HG03135 (cell line): ENCODE measurements around the gene CDK10.

Source experiments
- ATAC-seq: cut with Tn5 transposase; IDR thresholded peaks from one replicate; pipeline ENCODE4 v1.9.1; 2021; ENCODE audit warnings: mild to moderate bottlenecking, moderate library complexity; ENCODE audit not compliant: unreplicated experiment

CDK10 gene

DNA sequence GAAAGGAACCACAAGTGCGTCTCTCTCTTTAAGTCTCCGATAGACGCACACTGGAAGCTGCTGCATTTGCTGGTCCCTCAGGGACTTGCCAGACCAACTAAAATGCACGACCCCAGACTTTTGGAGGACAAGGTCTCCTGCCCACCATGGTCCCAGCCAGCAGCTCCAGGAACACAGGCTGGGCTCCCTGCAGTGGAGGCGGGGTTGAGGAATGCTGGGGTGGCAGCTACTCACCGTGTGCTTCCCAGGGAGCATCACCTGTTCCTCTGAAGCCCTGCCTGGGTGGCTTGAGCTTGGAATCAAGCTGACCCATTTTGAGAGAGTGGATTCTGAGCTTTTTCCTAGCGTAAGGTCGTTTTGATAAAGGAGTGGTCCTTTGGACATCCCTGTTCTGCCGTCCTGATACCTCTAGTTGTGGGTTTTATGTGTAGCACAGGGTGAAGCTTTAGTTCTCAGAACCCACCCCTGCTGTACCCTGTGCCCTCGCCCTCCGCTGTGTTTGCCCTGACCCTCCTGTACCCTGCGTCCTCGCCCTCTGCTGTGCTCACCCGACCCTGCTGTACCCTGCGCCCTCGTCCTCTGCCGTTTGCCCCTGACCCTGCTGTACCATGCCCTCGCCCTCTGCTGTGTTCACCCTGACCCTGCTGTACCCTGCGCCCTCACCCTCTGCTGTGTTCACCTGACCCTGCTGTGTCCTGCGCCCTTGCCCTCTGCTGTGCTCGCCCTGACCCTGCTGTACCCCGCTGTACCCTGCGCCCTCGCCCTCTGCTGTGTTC, 45.8 kb downstream of the CDK10 start:
- ATAC-seq, result no peak

GRCh38 chr16:89732918-89733242, 46.4 kb downstream of the CDK10 start:
- no peak for ATAC-seq

DNA sequence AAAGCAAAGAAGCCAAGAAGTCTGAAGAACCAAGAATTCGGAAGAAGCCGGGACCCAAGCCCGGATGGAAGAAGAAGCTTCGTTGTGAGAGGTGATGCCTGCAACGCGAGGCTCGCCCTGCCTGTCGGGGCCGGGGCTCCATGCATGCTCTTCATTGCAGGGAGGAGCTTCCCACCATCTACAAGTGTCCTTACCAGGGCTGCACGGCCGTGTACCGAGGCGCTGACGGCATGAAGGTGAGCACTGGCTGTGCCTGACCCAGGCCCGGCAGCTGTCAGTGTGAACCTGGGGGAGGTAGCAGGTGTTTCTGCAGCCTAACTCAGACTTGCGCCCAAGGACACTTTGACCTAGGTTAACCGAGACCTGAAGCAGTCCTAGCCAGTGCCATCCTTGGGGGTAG, 46.8 kb downstream of the CDK10 start:
- ATAC-seq, result no peak

- no peak for ATAC-seq
Measured at GRCh38 chr16:89733792-89734191, 47.3 kb downstream of the CDK10 start.

DNA sequence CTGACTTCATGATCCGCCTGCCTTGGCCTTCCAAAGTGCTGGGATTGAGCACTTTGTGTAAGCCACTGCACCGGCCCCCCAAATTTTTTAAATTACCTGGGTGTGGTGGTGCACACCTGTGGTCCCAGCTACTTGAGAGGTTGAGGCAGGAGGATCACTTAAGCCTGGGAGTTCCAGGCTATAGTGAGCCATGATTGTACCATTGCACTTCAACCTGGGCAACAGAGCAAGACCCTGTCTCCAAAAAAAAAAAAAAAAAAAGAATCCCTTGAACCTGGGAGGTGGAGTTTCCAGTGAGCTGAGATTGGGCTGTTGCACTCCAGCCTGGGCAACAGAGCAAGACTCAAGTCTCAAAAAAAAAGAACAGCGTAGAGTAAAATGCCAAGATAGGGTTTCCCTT, 50.1 kb downstream of the CDK10 start:
- no peak for ATAC-seq

DNA sequence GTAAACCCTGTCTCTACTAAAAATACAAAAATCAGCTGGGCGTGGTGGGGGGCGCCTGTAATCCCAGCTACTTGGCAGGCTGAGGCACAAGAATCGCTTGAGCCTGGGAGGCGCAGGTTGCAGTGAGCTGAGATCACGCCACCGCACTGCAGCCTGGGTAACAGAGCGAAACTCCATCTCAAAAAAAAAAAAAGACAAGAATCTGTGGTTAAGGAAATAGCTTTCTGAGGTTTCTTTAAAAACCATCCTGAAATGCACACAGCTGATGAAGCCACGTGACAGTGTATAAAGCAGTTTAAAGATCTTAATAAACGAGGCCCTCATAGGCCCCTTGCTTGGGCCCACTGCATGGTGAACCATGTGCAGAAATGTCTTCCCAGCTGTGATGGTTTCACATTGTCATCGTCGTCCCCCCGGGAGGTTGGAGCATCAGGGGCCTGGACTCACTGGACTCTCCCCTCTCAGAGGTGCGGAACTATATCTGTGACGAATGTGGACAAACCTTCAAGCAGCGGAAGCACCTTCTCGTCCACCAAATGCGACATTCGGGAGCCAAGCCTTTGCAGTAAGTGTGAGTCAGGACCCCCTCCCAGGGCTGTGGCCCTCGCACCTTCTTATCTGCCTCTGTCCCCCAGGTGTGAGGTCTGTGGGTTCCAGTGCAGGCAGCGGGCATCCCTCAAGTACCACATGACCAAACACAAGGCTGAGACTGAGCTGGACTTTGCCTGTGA, 51.0 kb downstream of the CDK10 start:
- no peak for ATAC-seq

GRCh38 chr16:89738072-89738377, 51.5 kb downstream of the CDK10 start:
- no peak for ATAC-seq

DNA sequence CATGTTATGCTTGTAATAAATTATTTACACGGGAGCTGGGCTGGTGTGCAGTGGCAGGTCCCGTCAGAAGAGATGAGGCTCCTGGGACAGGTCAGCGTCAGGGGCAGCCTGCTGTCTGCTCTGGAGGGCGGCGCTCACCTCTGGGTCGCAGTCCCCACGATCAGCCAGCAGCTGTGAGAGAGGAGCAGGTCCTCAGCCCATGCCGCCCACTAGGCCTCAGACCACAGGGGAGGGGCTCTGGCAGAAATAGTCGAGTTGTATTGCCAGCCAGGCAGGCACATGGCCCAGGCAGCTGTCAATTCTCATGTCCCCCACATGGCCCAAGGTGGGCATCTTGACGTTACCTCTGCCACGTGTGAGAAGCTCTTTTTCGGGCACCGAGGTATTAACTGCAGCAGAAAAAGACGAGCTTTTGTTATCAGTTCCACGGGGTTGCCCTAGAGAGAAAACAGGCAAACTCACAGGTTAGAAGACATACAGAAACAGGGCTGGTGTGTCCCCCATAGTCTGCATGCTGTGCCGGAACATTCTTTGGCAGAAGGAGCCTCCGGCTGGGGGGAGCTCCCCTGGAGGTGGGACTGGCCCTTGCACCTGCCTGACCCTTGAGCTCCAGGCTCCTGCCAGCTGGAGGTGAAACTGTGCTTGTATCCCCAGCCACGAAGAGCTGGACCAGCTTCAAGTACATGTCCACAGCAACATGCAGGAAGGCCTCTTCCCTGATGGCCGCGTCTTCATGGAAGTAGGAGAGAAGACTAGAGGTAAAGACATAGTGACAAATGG, 52.2 kb downstream of the CDK10 start:
- ATAC-seq, result no peak

GRCh38 chr16:89739383-89739782, 52.9 kb downstream of the CDK10 start:
- ATAC-seq, result no peak

DNA sequence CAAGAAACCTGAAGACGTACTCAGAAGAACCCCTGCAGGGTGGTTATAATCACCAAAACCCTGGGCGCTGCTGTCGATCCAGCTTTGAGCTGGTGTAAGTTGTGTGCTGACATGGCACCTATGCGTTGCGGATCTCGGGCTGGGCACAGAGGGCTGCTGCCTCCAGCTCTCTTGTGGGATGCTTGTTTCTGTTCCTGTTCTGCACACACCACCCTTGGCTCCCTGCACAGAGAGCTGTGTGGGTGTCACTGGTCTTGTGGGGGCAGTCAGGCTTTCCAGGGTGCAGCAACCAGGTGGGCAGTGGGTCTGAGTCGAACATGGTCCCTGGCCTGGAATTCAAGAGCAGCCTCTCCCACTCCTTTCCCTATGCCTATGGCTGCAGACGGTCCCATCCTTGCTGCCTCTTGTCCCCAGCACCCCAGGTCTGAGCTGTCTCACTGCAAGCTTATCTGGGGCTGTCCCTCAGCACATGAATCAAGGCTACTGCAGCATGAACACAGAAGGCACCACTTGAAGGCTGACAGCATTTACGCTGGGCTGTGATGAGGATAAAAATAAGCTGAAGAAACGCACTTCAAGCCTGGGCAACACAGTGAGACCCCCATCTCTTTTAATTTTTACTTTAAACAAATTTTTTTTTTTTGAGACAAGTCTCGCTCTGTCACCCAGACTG, 55.0 kb downstream of the CDK10 start:
- ATAC-seq, result no peak

GRCh38 chr16:89742948-89743347, 56.5 kb downstream of the CDK10 start:
- no peak for ATAC-seq

- ATAC-seq, result no peak
Measured at GRCh38 chr16:89744813-89745212, 58.3 kb downstream of the CDK10 start.
